KMS-11 (cell line): Measurements from ENCODE around the gene SHROOM4.

ENCODE experiments used
- H2AFZ ChIP-seq: fragments of 200-600 bp; sonication (generic); 2 replicates; pipeline ENCODE4 v1.6.1; 2016; ENCODE audit warnings: antibody characterized with exemption, mixed run types, low read depth
- H3K27ac ChIP-seq: fragments of 200-600 bp; sonication (generic); 2 replicates; pipeline ENCODE4 v1.6.1; 2016; ENCODE audit warnings: mild to moderate bottlenecking, mixed run types
- H3K27me3 ChIP-seq: fragments of 200-600 bp; sonication (generic); 2 replicates; pipeline ENCODE4 v1.6.1; 2017; ENCODE audit warnings: mild to moderate bottlenecking, low read depth, mixed run types, moderate library complexity; ENCODE audit not compliant: insufficient read depth
- H3K36me3 ChIP-seq: fragments of 200-600 bp; sonication (generic); 2 replicates; pipeline ENCODE4 v1.6.1; 2017; ENCODE audit warnings: mild to moderate bottlenecking, mixed run types; ENCODE audit not compliant: insufficient read depth
- H3K4me1 ChIP-seq: fragments of 200-600 bp; sonication (generic); 2 replicates; pipeline ENCODE4 v1.6.1; 2016; ENCODE audit warnings: mild to moderate bottlenecking, low read depth, mixed run types; ENCODE audit not compliant: poor library complexity, severe bottlenecking
- H3K4me2 ChIP-seq: fragments of 200-600 bp; sonication (generic); 2 replicates; pipeline ENCODE4 v1.7.0; 2016; ENCODE audit warnings: mild to moderate bottlenecking, mixed run types
- H3K4me3 ChIP-seq: fragments of 200-600 bp; sonication (generic); IDR thresholded peaks from 2 replicates; pipeline ENCODE4 v1.6.1; 2017; ENCODE audit warnings: low read depth, low read length, mixed read lengths; ENCODE audit not compliant: insufficient read depth
- H3K79me2 ChIP-seq: fragments of 200-600 bp; sonication (generic); 2 replicates; pipeline ENCODE4 v1.6.1; 2016; ENCODE audit warnings: low read depth, mixed run types; ENCODE audit not compliant: insufficient read depth
- H3K9ac ChIP-seq: fragments of 200-600 bp; sonication (generic); 2 replicates; pipeline ENCODE4 v1.6.1; 2016; ENCODE audit warnings: mild to moderate bottlenecking, mixed run types
- H4K20me1 ChIP-seq: fragments of 200-600 bp; sonication (generic); 2 replicates; pipeline ENCODE4 v1.6.1; 2016; ENCODE audit warnings: mild to moderate bottlenecking, mixed run types; ENCODE audit not compliant: insufficient read depth
- TF ChIP-seq, protein P1 (sequence below): fragments of 200-600 bp; sonication (generic); conservative IDR thresholded peaks from 2 replicates; pipeline ENCODE4 v1.6.1; 2017; ENCODE audit warnings: low read depth, mild to moderate bottlenecking, antibody characterized with exemption, low read length, moderate library complexity, mixed read lengths

SHROOM4 gene

GRCh38 chrX:50813843-50814661, at the start of gene SHROOM4:
Gene SHROOM4, minus strand, starts transcription at chrX:50814194. Its CDS starts 176 bp downstream, at chrX:50814018.
- TF ChIP-seq, protein P1, sequence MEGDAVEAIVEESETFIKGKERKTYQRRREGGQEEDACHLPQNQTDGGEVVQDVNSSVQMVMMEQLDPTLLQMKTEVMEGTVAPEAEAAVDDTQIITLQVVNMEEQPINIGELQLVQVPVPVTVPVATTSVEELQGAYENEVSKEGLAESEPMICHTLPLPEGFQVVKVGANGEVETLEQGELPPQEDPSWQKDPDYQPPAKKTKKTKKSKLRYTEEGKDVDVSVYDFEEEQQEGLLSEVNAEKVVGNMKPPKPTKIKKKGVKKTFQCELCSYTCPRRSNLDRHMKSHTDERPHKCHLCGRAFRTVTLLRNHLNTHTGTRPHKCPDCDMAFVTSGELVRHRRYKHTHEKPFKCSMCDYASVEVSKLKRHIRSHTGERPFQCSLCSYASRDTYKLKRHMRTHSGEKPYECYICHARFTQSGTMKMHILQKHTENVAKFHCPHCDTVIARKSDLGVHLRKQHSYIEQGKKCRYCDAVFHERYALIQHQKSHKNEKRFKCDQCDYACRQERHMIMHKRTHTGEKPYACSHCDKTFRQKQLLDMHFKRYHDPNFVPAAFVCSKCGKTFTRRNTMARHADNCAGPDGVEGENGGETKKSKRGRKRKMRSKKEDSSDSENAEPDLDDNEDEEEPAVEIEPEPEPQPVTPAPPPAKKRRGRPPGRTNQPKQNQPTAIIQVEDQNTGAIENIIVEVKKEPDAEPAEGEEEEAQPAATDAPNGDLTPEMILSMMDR: no peak
- Histone ChIP-seq H4K20me1 (no peaks in the 10 kb centered on the region), H3K79me2 (no peaks in the 10 kb centered on the region), H2AFZ (no peak within 1 kb of the TSS), H3K4me1 (no peaks in the 10 kb centered on the region), H3K4me3 (no peak within 1 kb of the TSS), H3K4me2 (no peak within 1 kb of the TSS), H3K27ac (no peak within 1 kb of the TSS), H3K9ac (no peak within 1 kb of the TSS), H3K27me3 (no peaks in the 10 kb centered on the region), H3K36me3 (no peaks in the 10 kb centered on the region)

DNA sequence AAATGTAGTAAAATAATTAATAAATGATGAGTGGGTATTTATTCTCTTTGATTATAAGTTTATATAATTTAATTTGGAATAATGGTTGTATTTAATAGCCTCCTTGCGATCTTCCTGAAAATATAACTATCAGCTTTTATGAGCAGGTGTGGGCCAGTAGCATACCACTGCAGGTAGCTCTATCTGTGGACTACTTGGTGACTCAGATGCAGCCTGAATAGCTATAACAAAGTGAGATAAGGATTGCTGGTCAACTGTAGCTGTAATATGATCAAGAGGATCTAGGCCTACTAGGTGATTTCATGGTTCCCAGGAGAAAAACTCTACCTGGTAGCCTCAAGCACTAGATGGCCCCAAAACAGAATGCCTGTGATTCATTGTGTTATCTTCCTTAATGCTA, 49.5 kb upstream of the SHROOM4 start:
- Histone ChIP-seq H3K4me1 (no peaks in the 10 kb centered on the region), H4K20me1 (no peaks in the 10 kb centered on the region), H2AFZ (no peak overlapping the region), H3K79me2 (no peaks in the 10 kb centered on the region), H3K4me2 (no peak overlapping the region), H3K27ac (no peak overlapping the region), H3K4me3 (no peak overlapping the region), H3K36me3 (no peaks in the 10 kb centered on the region), H3K27me3 (no peaks in the 10 kb centered on the region), H3K9ac (no peak overlapping the region)
- TF ChIP-seq, protein P1: no peak

DNA sequence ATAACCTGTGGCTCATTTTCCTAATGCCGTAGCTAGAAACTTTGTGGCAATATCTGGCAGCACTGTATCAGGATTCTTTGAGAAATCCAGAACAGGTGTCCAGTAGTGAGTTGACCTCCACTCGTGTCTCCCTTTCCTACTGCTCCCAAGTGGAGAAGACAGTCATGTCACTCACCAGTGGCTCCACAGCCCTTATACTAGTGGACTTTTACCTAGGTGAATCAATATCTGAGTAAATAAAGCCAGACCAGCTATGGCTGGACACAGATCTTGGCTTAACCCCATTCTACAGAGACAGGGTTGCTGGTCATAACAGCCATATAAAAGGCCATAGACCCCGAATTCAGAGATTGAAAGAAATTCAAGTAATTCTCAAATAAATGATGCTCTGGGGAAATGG, 46.5 kb upstream of the SHROOM4 start:
- no peaks in the 10 kb centered on the region for H3K79me2 ChIP-seq
- H2AFZ ChIP-seq: no peak overlapping the region
- no peaks in the 10 kb centered on the region for H3K27me3 ChIP-seq
- no peak overlapping the region for H3K4me3 ChIP-seq
- H3K4me1 ChIP-seq: no peaks in the 10 kb centered on the region
- no peaks in the 10 kb centered on the region for H4K20me1 ChIP-seq
- no peak overlapping the region for H3K4me2 ChIP-seq
- no peak overlapping the region for H3K9ac ChIP-seq
- no peak overlapping the region for H3K27ac ChIP-seq
- no peaks in the 10 kb centered on the region for H3K36me3 ChIP-seq
- TF ChIP-seq, protein P1: no peak

DNA sequence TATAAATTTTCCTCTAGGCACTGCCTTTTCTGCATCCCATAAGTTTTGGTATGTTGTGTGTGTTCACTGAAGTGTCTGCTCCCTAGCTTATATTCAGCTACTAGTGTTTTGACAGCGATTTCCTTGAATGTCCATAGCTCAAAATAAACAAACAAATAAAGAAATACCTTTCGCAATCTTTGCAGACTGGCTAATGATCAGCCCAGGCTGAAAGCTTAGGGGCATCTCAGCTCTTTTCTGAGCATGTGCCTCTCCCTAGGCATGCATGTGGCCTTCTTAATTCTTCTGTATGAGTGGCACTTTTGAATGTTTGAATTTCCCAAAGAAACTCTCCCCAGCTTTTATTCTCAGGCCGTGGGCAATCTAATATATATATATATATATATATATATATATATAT, 44.6 kb upstream of the SHROOM4 start:
- Histone ChIP-seq H3K4me2 (no peak overlapping the region), H3K27me3 (no peaks in the 10 kb centered on the region), H3K4me3 (no peak overlapping the region), H3K9ac (no peak overlapping the region), H3K36me3 (no peaks in the 10 kb centered on the region), H2AFZ (no peak overlapping the region), H3K79me2 (no peaks in the 10 kb centered on the region), H3K27ac (no peak overlapping the region), H3K4me1 (no peaks in the 10 kb centered on the region), H4K20me1 (no peaks in the 10 kb centered on the region)
- TF ChIP-seq, protein P1: no peak
